ENCODE measurements around the gene FAM89B.

Gene FAM89B

GRCh38 chr11:65539744-65540289 lies 32.5 kb upstream of the FAM89B start:
- DNase-seq: no peak

DNA sequence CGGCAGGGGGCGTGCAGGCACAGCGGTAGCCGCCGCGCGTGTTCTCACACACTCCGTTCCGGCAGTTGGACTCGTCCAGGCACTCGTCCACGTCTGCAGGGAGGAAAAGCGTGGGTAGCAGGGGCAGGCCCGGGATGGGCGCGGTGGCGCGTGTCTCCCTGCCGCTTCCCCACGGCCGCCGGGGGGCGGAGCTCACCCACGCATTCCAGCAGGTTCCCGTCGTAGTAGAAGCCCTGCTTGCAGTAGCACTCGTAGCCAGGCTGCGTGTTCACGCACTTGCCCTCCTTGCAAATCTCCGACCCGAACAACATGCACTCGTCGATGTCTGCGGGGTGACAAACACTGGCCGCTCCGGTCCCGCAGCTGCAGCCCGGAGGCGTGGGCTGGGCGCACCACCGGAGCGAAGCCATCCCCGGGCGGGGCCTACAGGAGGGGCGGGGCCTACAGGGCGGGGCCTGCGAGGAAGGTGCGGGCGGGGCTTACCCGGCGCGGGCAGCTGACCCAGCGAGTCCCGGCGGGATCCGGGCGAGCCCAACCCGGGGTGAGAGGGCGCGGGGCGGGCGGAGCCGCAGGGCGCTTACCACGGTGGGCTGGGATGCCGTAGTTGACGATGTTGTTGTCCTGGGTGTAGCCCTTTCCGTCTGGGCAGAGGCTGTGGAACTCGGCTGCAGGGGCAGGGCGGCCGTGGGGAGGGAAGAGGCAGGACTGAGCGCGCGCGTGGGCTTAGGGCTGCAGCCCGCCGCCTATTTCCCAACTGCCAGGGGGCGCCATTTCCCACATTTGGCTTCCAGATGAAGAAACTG lies 31.8 kb upstream of the FAM89B start:
- peak; percentile 59 for DNase-seq

DNA sequence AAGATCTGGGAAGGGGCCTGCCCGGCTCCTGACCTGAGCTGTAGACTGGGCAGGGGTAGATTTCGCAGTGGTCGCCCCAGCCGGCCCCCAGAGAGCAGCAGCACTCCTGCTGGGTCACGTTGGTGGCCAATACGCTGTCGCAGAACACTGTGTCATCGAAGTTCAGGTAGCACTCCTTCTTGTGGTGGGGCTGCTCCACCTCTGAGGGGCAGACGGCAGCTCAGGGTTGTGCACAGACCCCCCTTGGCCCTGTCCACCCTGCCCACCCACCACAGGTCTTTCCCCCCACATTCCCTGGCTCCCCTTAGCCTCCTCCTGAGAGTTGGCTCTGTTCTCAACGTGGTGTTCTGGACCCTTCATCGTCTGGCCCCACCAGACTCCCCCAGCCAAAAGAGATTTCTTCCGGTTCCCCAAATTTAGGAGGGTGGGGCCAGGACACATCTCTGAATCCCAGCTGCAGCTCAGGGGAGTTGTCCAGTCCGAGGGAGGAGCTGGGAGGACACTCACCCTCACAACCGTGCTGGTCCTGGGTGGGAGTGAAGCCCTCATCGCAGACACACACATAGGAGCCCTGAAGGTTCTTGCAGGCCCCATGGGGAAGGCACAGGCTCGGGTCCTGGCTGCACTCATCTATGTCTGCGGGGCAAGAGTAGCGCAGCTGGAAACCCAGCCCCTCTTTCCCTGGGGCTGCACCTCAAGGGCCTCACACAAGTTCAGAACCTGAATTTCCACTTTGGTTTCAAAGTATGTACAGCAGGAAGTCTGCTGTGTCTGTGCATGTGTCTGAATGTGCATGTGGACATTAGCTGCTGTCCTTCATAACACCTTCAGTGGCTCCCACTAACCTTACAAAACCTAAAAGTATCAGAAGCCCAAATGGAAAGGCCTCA lies 31.0 kb upstream of the FAM89B start:
- no peak for DNase-seq

DNA sequence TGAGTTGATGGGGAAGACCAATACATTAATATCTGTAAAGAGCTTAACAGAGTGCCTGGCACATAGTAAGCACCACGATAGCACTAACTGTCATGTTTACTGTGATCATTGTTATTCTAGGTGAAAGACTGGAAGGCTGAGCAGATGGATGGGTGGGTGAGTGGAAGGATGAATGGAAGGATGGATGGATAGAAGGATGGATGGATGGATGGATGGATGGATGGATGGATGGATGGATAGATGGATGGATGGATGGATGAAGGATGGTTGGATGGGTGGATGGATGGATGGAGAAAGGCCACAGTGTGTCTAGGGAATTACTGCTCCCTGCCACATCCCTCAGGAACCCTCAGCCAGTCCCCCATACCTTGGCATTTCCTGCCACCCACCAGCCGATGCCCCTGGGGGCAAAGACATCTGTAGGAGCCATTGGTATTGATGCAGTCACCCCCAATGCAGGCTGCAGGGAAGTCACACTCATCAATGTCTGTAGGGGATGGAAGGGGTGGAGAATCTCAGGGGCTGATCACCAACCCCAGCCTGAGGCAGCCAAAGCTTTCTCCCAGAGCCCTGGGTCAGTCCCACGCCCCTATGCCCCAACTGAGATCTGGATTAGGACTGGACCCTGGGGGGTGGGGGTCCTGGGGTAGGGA lies 29.5 kb upstream of the FAM89B start:
- DNase-seq: no peak

- no peak for DNase-seq
Observed at GRCh38 chr11:65545853-65546216, 26.5 kb upstream of the FAM89B start.

DNA sequence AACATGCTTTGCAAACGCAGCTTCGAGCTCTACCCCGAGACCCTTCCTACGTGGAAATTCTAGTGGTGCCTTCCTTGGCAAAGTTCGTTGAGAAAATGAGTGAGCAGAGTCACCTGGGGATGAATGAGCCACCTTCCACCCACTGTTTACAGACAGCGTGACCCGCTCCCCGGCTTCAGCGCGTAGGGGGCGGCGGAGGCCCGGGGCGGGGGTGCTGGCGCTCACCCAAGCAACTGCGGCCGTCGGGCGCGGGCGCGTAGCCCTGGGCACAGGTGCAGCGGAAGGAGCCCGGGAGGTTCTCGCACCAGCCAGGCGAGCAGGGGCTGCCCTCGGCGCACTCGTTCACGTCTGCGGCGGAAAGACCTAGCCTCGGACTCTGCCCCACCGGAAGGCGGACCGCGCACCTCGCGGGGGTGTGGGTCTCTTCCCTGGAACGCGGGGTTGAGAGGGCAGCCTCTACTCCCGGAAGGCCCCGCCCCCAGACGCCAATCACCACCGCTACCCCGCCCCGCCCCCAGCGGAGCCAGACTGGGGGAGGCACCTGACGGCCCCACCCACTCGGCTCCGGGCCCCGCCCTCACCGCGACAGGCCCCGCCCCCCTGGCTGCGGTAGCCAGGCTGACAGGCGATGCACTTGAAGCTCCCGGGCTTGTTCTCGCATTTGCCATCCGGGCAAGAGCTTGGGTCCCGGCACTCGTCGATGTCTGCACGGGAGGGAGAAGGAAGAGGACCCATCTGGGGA lies 25.9 kb upstream of the FAM89B start:
- DNase-seq: peak; percentile 53

GRCh38 chr11:65547446-65548125 lies 24.8 kb upstream of the FAM89B start:
- no peak for DNase-seq

DNA sequence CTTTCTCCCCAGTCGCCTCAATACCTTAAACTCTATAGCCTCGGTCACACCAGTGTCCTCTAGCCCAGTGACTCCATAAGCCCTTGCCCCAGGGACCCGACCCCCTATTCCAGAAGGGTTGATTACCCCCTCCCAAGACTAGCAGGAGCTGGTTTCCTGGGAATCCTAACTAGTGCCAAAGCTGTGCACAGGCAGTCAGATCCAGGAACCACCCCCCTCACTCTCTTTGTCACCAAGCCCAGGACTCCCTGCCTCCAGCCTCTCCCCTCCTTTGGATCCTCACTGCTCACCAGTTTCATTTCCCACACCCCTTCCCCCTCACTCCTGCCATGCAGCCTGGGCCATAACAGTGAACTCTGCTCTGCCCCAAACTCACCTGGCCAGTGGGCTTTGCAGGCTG lies 23.9 kb upstream of the FAM89B start:
- no peak for DNase-seq

GRCh38 chr11:65549096-65549495 lies 23.2 kb upstream of the FAM89B start:
- no peak for DNase-seq

DNA sequence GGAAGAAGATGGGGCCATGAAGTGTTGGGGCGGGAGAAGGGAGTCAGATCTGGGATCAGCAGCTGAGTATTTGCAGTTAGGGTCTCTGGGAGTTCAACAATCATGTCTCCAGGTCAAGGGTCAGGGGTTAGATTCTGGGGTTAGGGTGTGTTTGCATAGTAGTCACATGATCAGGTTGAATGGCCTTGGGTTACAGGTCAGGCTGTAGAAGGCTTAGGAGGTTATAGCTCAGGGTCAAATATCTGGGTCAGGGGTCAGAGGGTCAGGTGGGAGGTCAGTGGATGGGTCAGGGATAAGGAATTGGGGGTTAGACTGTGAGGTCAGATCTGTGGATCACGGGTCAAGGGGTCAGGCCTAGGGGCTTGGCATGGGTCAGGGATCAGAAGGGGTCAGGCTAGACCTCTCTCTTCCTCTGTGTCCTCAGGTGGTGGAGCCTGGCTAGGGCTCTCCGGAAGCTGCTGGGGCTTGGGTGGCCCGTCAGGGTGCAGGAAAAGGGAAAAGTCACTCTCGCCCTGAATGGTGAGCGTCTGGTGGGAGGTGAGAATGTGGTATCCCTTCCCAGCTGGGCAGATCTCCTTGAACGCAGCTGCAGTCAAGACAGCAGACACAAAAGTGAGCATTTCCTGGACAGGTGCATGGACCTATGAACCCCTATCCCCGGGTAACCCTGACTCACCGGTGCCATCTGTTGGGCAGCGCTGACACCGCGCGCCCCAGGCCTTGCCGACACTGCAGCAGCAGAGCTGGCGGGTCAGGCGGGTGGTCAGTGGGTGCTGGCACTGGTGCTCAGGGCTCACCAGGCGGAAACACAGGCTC lies 20.6 kb upstream of the FAM89B start:
- DNase-seq: peak; percentile 42

- no peak for DNase-seq
Observed at GRCh38 chr11:65552388-65552951, 19.9 kb upstream of the FAM89B start.

DNA sequence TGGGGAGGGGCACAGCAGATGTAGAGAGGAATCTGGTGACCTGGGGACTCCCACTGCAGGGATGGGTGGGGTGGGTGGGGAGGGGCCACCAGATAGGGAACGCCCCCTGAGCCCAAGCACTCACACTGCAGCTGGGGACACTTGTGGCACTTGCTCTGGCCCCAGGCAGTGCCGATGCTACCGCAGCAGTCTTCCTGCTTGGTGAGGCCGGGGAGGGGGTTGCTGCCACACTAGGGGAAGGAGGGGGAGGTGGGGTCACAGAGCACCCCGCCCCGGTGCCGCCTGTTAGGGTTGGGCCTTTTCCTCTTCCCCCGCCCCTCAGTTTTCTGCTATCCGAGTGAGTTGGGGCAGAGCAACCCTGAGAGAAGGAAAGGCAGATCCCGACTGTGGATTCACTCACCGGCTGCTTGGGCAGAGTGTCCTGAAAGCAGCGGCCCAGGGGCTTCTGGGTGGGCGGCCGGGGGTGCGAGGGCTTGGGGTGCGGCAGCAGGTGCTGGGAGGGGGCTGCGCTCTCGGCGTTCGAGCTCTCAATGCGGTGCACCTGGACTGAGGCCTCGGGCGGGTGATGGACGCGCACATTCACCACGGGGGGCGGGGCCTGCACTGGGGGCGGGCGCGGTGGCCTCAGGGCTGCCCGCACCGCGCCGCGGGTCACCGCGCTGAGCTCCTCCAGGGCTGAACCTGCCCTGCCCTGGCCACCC lies 18.9 kb upstream of the FAM89B start:
- DNase-seq: peak; percentile 66

DNA sequence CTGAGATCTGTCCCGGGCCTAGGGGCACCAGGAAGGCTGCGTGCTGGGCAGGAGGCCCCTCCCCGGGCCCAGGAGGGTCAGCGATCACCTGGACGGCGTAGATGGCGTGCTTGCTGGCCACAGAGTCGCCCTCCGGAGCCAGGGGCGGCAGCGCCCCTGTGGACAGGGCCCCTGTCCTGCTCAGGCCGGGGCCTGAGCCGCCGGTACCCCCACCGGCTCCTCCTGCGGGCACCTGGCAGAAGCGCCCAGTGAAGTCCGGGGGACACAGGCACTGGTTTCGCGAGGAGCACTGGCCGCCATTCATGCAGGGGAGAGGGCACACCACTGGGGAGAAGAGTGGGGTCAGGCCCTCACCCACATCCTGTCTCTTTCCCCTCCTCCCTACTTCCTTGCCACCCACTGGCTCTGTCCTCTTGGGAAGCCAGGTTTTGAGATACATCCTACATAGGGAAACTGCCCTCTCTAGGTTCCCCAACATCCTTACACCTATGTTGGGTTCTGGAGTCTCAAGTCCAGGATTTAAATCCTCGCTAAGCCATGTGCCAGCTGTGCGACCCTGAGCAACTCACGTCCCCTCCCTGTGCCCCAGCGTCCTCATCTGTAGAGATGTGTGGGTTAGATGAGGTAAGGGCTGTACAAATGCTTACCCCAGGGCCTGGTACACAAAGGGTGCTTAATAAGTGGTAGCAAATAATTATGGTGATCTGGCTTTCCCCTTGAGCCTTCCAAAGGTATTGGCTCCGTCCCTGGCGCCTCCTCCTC lies 18.1 kb upstream of the FAM89B start:
- no peak for DNase-seq

DNA sequence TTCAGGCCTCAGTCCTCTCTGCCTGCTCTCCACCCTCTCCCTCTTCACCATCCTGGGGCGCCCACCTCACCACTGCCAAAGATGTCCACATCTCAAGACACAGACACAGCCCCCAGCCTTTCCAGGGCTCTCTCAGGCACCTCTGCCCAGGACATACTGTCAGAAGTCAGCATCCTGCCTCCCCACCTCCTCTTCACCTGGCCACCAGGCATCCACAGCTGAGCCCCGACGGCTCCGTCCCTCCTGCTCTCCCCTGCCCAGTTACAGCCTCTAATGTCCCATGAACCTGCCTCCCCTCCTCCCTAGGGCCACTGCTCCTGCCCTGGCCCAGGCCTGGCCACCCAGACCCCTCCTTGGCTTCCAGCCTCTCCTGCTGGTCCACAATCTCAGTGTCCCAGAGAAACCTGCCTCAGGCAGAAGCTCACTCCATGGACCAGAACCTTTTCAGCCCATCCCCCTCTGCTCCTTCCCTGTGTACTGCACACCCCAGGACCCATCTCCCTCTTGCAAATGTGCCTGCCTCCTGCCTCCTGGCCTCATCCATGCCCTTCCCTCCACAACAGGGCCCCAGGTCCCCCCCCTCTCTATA lies 17.4 kb upstream of the FAM89B start:
- DNase-seq: no peak

DNA sequence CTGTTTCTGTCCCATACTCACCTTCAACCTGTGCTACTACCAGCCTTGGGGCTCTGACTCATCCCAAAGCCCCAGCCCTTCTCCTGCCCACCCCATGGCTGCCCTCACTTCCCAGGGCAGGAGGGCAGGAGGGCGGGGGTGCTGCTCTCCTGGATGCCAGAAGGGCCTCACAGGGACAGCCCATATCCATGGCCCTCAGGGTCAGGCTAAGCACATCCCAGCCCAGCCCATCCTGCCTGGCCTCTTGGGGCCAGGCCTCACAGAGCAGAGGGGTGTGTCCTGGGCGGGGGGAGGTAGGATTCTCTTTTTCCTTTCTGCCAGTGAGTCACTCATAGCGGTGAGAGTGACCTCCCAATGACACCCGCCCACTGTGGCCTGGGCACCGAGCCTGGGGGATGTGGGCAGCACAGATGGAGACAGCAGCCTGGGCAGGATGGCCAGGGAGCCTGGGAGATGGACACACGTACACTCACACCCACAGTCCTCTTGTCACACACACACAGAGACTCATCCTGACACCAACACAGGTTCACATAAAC lies 16.6 kb upstream of the FAM89B start:
- no peak for DNase-seq

- DNase-seq: no peak
Observed at GRCh38 chr11:65556470-65557279, 15.7 kb upstream of the FAM89B start.

- no peak for DNase-seq
Observed at GRCh38 chr11:65557280-65558001, 14.9 kb upstream of the FAM89B start.
